Measurements from ENCODE around the gene LMBR1L.
"Not testable (repeated sequence)": the region's sequence is repeated elsewhere in the genome, so short reads cannot be mapped to it uniquely, and the experiment has no call there.

The LMBR1L gene

GRCh38 chr12:49131051-49131893, 20.6 kb upstream of the LMBR1L start, which contains the start of gene TUBA1B:
TUBA1B (minus strand) TSS chr12:49131395; CDS start chr12:49131300, 95 bp downstream.
- peak; percentile 76 for DNase-seq (ENCODE audit: low read depth)
- no peak for TF ChIP-seq CTCF (conservative IDR thresholded peaks at IDR 0.05; ENCODE audit: control insufficient read depth, insufficient read depth, low read depth, low read length)
- peak within 1 kb of the TSS; percentile 81 for H3K4me3 ChIP-seq (ENCODE audit: control insufficient read depth, low read depth, low read length)

GRCh38 chr12:49130151-49131050, 19.8 kb upstream of the LMBR1L start:
- DNase-seq (ENCODE audit: low read depth), result peak; percentile 92
- TF ChIP-seq CTCF (conservative IDR thresholded peaks at IDR 0.05; ENCODE audit: control insufficient read depth, insufficient read depth, low read depth, low read length), result peak; percentile 83
- peak overlapping the region; percentile 81 for H3K4me3 ChIP-seq (ENCODE audit: control insufficient read depth, low read depth, low read length)

- H3K4me3 ChIP-seq (ENCODE audit: control insufficient read depth, low read depth, low read length), result peak overlapping the region; percentile 81
- TF ChIP-seq CTCF (conservative IDR thresholded peaks at IDR 0.05; ENCODE audit: control insufficient read depth, insufficient read depth, low read depth, low read length), result no peak
- no peak for DNase-seq (ENCODE audit: low read depth)
Observed at GRCh38 chr12:49129332-49130150, 18.9 kb upstream of the LMBR1L start.

- DNase-seq (ENCODE audit: low read depth); H3K4me3 ChIP-seq (ENCODE audit: control insufficient read depth, low read depth, low read length): not testable (repeated sequence)
Observed at GRCh38 chr12:49127971-49128370, 17.3 kb upstream of the LMBR1L start.

- H3K4me3 ChIP-seq (ENCODE audit: control insufficient read depth, low read depth, low read length), result no peak overlapping the region
- no peak for DNase-seq (ENCODE audit: low read depth)
- no peak for TF ChIP-seq CTCF (conservative IDR thresholded peaks at IDR 0.05; ENCODE audit: control insufficient read depth, insufficient read depth, low read depth, low read length)
Observed at GRCh38 chr12:49126852-49127763, 16.5 kb upstream of the LMBR1L start.

- peak; percentile 82 for DNase-seq (ENCODE audit: low read depth)
- peak; percentile 81 for TF ChIP-seq CTCF (conservative IDR thresholded peaks at IDR 0.05; ENCODE audit: control insufficient read depth, insufficient read depth, low read depth, low read length)
- H3K4me3 ChIP-seq (ENCODE audit: control insufficient read depth, low read depth, low read length), result no peak overlapping the region
Observed at GRCh38 chr12:49121047-49121696, 10.5 kb upstream of the LMBR1L start.
